Trophoblast cell (in vitro differentiated cells and primary cell): ENCODE measurements around the gene COPE.

Experiments
- DNase-seq, 2 donors: peaks; one replicate each; pipeline ENCODE4 v3.0.0-alpha.2; 2016
- H2AFZ ChIP-seq: 2 replicates; pipeline ENCODE4 v1.6.1; 2013; ENCODE audit warnings: low read length, moderate library complexity, mild to moderate bottlenecking; ENCODE audit not compliant: insufficient read depth, poor library complexity
- H2AK5ac ChIP-seq: 2 replicates; pipeline ENCODE4 v1.6.1; 2013; ENCODE audit warnings: mild to moderate bottlenecking, low read length
- H2BK120ac ChIP-seq: 2 replicates; pipeline ENCODE4 v1.6.1; 2013; ENCODE audit warnings: low read length, mild to moderate bottlenecking, moderate library complexity; ENCODE audit not compliant: insufficient read depth, poor library complexity
- H2BK12ac ChIP-seq: 2 replicates; pipeline ENCODE4 v1.6.1; 2013; ENCODE audit warnings: mild to moderate bottlenecking, low read length, moderate library complexity
- H2BK5ac ChIP-seq: 2 replicates; pipeline ENCODE4 v1.6.1; 2013; ENCODE audit warnings: low read length, low read depth, moderate library complexity, mild to moderate bottlenecking; ENCODE audit not compliant: poor library complexity
- H3K14ac ChIP-seq: 2 replicates; pipeline ENCODE4 v1.6.1; 2013; ENCODE audit warnings: mild to moderate bottlenecking, low read length
- H3K18ac ChIP-seq: 2 replicates; pipeline ENCODE4 v1.6.1; 2013; ENCODE audit warnings: mild to moderate bottlenecking, low read length
- H3K23ac ChIP-seq: 2 replicates; pipeline ENCODE4 v1.6.1; 2013; ENCODE audit warnings: low read length
- H3K27ac ChIP-seq: 2 replicates; pipeline ENCODE4 v1.5.1; 2013; ENCODE audit warnings: low read depth, mild to moderate bottlenecking, inconsistent platforms, low read length, moderate library complexity
- H3K27me3 ChIP-seq: 2 replicates; pipeline ENCODE4 v1.6.1; 2013; ENCODE audit warnings: inconsistent platforms, mild to moderate bottlenecking, low read length, moderate library complexity; ENCODE audit not compliant: insufficient read depth
- H3K36me3 ChIP-seq, 2 experiments: 1 replicate in 1 of 2; 2 replicates in 1 of 2; pipeline ENCODE4 v1.6.1; 2013; ENCODE audit warnings: low read length in 2 of 2, mild to moderate bottlenecking in 2 of 2, moderate library complexity in 1 of 2; ENCODE audit not compliant: insufficient read depth in 2 of 2, control insufficient read depth in 1 of 2
- H3K4ac ChIP-seq: 2 replicates; pipeline ENCODE4 v1.6.1; 2013; ENCODE audit warnings: low read depth, mild to moderate bottlenecking, low read length, moderate library complexity
- H3K4me1 ChIP-seq, 2 experiments: 1 replicate in 1 of 2; 2 replicates in 1 of 2; pipeline ENCODE4 v1.6.1; 2013; ENCODE audit warnings: low read length in 2 of 2, mild to moderate bottlenecking in 2 of 2, moderate library complexity in 1 of 2; ENCODE audit not compliant: insufficient read depth in 2 of 2, control insufficient read depth in 1 of 2
- H3K4me2 ChIP-seq: 2 replicates; pipeline ENCODE4 v1.6.1; 2013; ENCODE audit warnings: inconsistent platforms, mild to moderate bottlenecking, low read length, moderate library complexity
- H3K4me3 ChIP-seq: 2 replicates; pipeline ENCODE4 v1.5.1; 2013; ENCODE audit warnings: mild to moderate bottlenecking, low read depth, low read length, inconsistent platforms
- H3K79me1 ChIP-seq: one replicate; pipeline ENCODE4 v1.6.1; 2013; ENCODE audit warnings: low read length
- H3K79me2 ChIP-seq: 2 replicates; pipeline ENCODE4 v1.6.1; 2013; ENCODE audit warnings: low read length, mild to moderate bottlenecking; ENCODE audit not compliant: control insufficient read depth, insufficient read depth, poor library complexity
- H3K9ac ChIP-seq: 2 replicates; pipeline ENCODE4 v1.6.1; 2013; ENCODE audit warnings: mild to moderate bottlenecking, low read length
- H3K9me3 ChIP-seq: 2 replicates; pipeline ENCODE4 v1.6.1; 2013; ENCODE audit warnings: low read depth, mild to moderate bottlenecking, control low read depth, inconsistent platforms, low read length; ENCODE audit not compliant: insufficient read depth
- H4K12ac ChIP-seq: 2 replicates; pipeline ENCODE4 v1.6.1; 2013; ENCODE audit warnings: low read depth, mild to moderate bottlenecking, low read length, moderate library complexity
- H4K8ac ChIP-seq: 2 replicates; pipeline ENCODE4 v1.6.1; 2013; ENCODE audit warnings: low read depth, mild to moderate bottlenecking, low read length, moderate library complexity
- H4K91ac ChIP-seq: one replicate; pipeline ENCODE4 v1.6.1; 2013; ENCODE audit warnings: low read depth, mild to moderate bottlenecking, low read length, moderate library complexity
- WGBS: extraction: QIAGEN DNeasy Blood & Tissue Kit; methylation state at CpG from one replicate; pipeline ENCODE4 v1.1.7; 2013; ENCODE audit warnings: missing lambda C conversion rate; ENCODE audit not compliant: insufficient read length, insufficient coverage; ENCODE audit errors: extremely low coverage; 5-methylcytosine and 5-hydroxymethylcytosine counted together

COPE gene

GRCh38 chr19:18931316-18932162 is 12.4 kb upstream of the COPE start:
- no peak overlapping the region for H4K8ac ChIP-seq
- no peak overlapping the region for H3K27ac ChIP-seq
- no peak overlapping the region for H4K12ac ChIP-seq
- no peaks in the 10 kb centered on the region for H3K27me3 ChIP-seq
- H3K79me2 ChIP-seq: no peaks in the 10 kb centered on the region
- peak overlapping the region; percentile 26 for H3K4me3 ChIP-seq
- WGBS: no CpG with 5 or more reads among the region's 34 CpGs
- H3K4me1 ChIP-seq: peaks cover 5 to 8% of the 10 kb centered on the region in 2 experiments
- H3K23ac ChIP-seq: no peak overlapping the region
- DNase-seq: no peak
- no peak overlapping the region for H2BK120ac ChIP-seq
- no peak overlapping the region for H4K91ac ChIP-seq
- no peak overlapping the region for H3K4me2 ChIP-seq
- H3K79me1 ChIP-seq: no peaks in the 10 kb centered on the region
- H2AFZ ChIP-seq: no peak overlapping the region
- peaks cover 5% of the 10 kb centered on the region for H3K9me3 ChIP-seq
- H2BK12ac ChIP-seq: no peak overlapping the region
- no peak overlapping the region for H3K9ac ChIP-seq
- H3K4ac ChIP-seq: no peak overlapping the region
- H2BK5ac ChIP-seq: no peak overlapping the region
- no peak overlapping the region for H3K18ac ChIP-seq
- no peak overlapping the region for H3K14ac ChIP-seq
- no peak overlapping the region for H2AK5ac ChIP-seq
- peaks cover 50 to 56% of the 10 kb centered on the region in 2 experiments for H3K36me3 ChIP-seq

- no peak overlapping the region for H3K27ac ChIP-seq
- no peak overlapping the region for H3K14ac ChIP-seq
- H4K12ac ChIP-seq: no peak overlapping the region
- no peak overlapping the region for H2AFZ ChIP-seq
- peaks cover 5% of the 10 kb centered on the region for H3K9me3 ChIP-seq
- H4K91ac ChIP-seq: no peak overlapping the region
- H3K79me2 ChIP-seq: no peaks in the 10 kb centered on the region
- WGBS: no CpG with 5 or more reads among the region's 25 CpGs
- H3K27me3 ChIP-seq: no peaks in the 10 kb centered on the region
- H2BK12ac ChIP-seq: no peak overlapping the region
- H3K4me2 ChIP-seq: no peak overlapping the region
- peaks cover 60 to 68% of the 10 kb centered on the region in 2 experiments for H3K36me3 ChIP-seq
- H2BK120ac ChIP-seq: no peak overlapping the region
- H2BK5ac ChIP-seq: no peak overlapping the region
- H3K79me1 ChIP-seq: no peaks in the 10 kb centered on the region
- DNase-seq: no peak
- H2AK5ac ChIP-seq: no peak overlapping the region
- H3K4ac ChIP-seq: no peak overlapping the region
- H3K4me1 ChIP-seq: peaks cover 5 to 8% of the 10 kb centered on the region in 2 experiments
- no peak overlapping the region for H3K4me3 ChIP-seq
- H3K23ac ChIP-seq: no peak overlapping the region
- no peak overlapping the region for H3K18ac ChIP-seq
- no peak overlapping the region for H3K9ac ChIP-seq
- H4K8ac ChIP-seq: no peak overlapping the region
Observed at GRCh38 chr19:18929311-18929710, 10.1 kb upstream of the COPE start.

- no peak for DNase-seq
- no peak overlapping the region for H2BK12ac ChIP-seq
- H3K4ac ChIP-seq: no peak overlapping the region
- H3K27ac ChIP-seq: no peak overlapping the region
- H3K4me2 ChIP-seq: no peak overlapping the region
- peak overlapping the region; percentile 31 for H4K12ac ChIP-seq
- no peaks in the 10 kb centered on the region for H3K79me2 ChIP-seq
- H3K14ac ChIP-seq: no peak overlapping the region
- H3K9me3 ChIP-seq: peaks cover 5% of the 10 kb centered on the region
- H3K27me3 ChIP-seq: no peaks in the 10 kb centered on the region
- no CpG with 5 or more reads among the region's 26 CpGs for WGBS
- H3K79me1 ChIP-seq: no peaks in the 10 kb centered on the region
- no peak overlapping the region for H2BK120ac ChIP-seq
- H3K18ac ChIP-seq: no peak overlapping the region
- H3K4me3 ChIP-seq: peak overlapping the region; percentile 44
- H2AK5ac ChIP-seq: no peak overlapping the region
- peaks cover 5 to 7% of the 10 kb centered on the region in 2 experiments for H3K4me1 ChIP-seq
- H3K23ac ChIP-seq: no peak overlapping the region
- peaks cover 60 to 70% of the 10 kb centered on the region in 2 experiments for H3K36me3 ChIP-seq
- no peak overlapping the region for H4K91ac ChIP-seq
- no peak overlapping the region for H2BK5ac ChIP-seq
- H4K8ac ChIP-seq: no peak overlapping the region
- no peak overlapping the region for H3K9ac ChIP-seq
- no peak overlapping the region for H2AFZ ChIP-seq
Observed at GRCh38 chr19:18928018-18928805, 9.0 kb upstream of the COPE start.

GRCh38 chr19:18924684-18925213 is 5.6 kb upstream of the COPE start:
- no peak overlapping the region for H3K4me2 ChIP-seq
- H3K9ac ChIP-seq: no peak overlapping the region
- no peak overlapping the region for H3K4ac ChIP-seq
- no peak for DNase-seq
- H2AK5ac ChIP-seq: no peak overlapping the region
- H4K91ac ChIP-seq: no peak overlapping the region
- H3K79me1 ChIP-seq: no peaks in the 10 kb centered on the region
- no CpG with 5 or more reads among the region's 15 CpGs for WGBS
- H3K4me1 ChIP-seq: peaks cover 3 to 5% of the 10 kb centered on the region in 2 experiments
- H3K4me3 ChIP-seq: no peak overlapping the region
- no peak overlapping the region for H3K14ac ChIP-seq
- no peak overlapping the region for H3K18ac ChIP-seq
- H4K12ac ChIP-seq: no peak overlapping the region
- no peak overlapping the region for H2BK12ac ChIP-seq
- peaks cover 3% of the 10 kb centered on the region for H3K9me3 ChIP-seq
- H2BK120ac ChIP-seq: no peak overlapping the region
- peaks cover 71 to 77% of the 10 kb centered on the region in 2 experiments for H3K36me3 ChIP-seq
- H3K23ac ChIP-seq: no peak overlapping the region
- H3K79me2 ChIP-seq: peaks cover 3% of the 10 kb centered on the region
- no peaks in the 10 kb centered on the region for H3K27me3 ChIP-seq
- H2AFZ ChIP-seq: no peak overlapping the region
- no peak overlapping the region for H2BK5ac ChIP-seq
- no peak overlapping the region for H3K27ac ChIP-seq
- H4K8ac ChIP-seq: no peak overlapping the region
